ENCODE results near the gene NAP1L5.

The NAP1L5 gene

GRCh38 chr4:88722276-88722780 is 24.7 kb upstream of the NAP1L5 start:
- DNase-seq (ENCODE audit: low read depth) = no peak

DNA sequence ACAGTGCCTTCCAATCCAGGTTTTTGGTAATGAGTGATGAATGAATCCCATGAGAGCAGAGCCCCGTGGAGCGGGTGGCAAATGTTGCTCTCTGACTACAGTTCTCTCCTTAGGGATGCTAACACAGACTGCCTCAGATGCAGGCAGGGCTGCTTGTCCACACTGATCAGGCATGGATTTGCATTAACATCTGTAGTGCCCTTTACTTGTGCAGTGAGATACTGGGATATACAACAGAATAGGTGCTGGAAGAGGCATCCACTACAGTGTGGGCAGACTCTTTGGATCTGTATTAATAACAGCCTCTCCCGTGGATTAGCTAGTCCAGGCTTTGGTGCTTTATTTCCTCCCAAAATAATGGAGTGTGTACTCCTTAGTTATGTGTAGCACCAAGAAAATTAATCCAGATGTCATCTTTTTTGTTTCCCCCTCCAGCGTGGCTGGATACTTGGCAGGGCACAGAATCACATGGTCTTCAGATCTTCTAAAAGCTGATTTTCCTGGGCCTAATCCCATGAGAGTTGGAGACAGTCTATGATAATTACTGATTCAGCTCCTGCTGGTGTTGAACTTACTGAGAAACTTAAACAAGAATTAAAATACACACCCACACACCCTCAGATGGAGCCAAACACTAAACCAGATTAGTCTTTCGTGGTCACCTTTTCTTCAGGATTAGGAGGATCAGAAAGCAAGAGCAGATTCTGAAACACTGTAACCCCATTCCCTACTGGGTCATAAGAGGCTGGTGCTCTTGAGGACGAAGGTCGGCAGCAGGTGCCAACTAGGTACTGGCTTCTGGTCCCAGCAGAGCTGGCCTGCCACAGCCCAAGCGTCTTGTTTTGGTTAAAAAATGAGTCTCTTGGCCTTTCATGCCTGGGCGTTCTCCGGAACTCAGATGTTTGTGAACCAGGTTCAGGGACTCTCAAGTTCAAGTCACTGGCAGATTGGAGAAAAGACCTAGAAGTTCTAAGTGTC is 23.1 kb upstream of the NAP1L5 start:
- no peak for DNase-seq (ENCODE audit: low read depth)

GRCh38 chr4:88719381-88719780 is 21.8 kb upstream of the NAP1L5 start:
- DNase-seq (ENCODE audit: low read depth) = no peak

GRCh38 chr4:88718098-88718497 is 20.5 kb upstream of the NAP1L5 start:
- no peak for DNase-seq (ENCODE audit: low read depth)

DNA sequence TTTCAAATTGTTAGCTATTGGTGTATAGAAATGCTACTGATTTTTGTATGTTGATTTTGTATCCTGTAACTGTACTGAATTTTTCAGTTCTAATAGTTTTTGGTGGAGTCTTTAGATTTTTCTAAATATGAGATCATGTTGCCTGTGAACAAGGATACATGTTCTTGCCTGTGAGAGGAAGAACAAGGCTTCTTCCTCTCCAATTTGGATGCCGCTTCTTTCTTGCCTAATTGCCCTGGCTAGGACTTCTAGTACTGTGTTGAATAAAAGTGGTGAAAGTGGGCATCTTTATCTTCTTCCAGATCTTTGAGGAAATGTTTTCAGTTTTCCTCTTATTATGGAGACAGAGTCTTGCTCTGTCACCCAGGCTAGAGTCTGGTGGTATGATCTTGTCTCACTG is 16.2 kb upstream of the NAP1L5 start:
- DNase-seq (ENCODE audit: low read depth) = no peak

DNA sequence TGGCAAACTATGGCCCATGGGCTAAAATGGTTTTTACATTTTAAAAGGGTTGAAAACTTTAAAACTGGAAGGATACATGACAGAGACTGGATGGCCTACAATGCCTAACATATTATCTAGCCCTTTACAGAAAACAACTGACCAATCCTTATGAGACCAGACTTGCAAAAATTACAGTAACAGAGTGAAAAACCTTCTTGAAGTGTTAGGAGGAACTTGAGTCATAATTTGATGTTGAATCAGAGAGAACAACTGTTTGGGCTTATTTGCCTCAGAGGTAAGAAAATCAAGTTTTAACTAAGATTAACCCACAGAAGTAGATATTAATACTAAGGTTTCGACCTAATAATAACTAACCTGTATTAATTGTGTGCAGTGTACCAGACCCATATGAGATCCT is 12.4 kb upstream of the NAP1L5 start:
- no peak for DNase-seq (ENCODE audit: low read depth)

- DNase-seq (ENCODE audit: low read depth) = no peak
Measured at GRCh38 chr4:88706574-88706973, 8.9 kb upstream of the NAP1L5 start.

- no peak for DNase-seq (ENCODE audit: low read depth)
Measured at GRCh38 chr4:88705805-88706492, 8.3 kb upstream of the NAP1L5 start.

- no peak for DNase-seq (ENCODE audit: low read depth)
Measured at GRCh38 chr4:88705223-88705622, 7.6 kb upstream of the NAP1L5 start.

DNA sequence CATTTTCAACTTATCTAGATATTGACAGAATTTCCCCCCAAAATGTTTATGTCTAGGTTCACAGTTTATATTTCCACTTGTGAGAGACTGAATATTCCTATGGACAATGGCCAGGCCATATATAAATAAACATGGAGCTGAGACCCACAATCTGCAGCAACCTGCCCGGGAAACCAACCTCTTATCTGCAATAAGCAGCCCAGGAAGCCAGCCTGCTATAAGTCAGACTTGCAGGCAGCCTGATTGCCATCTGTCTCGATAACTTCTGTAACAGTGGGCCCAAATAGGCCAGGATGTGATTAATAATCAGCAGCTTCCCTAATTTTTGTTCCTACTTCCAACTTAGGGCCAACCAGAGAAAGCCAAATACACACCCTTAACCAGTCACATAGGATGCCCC is 5.2 kb upstream of the NAP1L5 start:
- no peak for DNase-seq (ENCODE audit: low read depth)

GRCh38 chr4:88698519-88698918 is 890 bp upstream of the NAP1L5 start:
- no peak for DNase-seq (ENCODE audit: low read depth)

DNA sequence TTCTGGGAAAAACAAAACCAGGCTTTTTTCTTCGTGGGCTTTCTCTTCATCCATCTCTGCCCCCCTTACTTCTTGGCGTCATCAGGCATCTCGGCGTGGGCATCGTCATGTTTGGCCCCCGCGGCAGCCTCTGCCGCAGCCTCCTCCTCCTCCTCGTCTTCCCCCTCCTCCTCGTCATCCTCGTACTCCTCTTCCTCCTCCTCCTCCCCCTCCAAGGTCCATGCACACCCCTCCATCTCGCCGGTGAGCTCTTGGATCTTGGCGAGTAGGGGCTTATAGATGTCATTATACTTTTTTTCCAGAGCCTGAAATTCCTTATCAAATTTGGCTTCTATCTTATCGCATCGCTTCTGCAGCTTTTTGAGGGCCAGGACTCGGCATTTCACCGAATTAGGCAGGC is 488 bp downstream of the NAP1L5 start:
- no peak for DNase-seq (ENCODE audit: low read depth)

DNA sequence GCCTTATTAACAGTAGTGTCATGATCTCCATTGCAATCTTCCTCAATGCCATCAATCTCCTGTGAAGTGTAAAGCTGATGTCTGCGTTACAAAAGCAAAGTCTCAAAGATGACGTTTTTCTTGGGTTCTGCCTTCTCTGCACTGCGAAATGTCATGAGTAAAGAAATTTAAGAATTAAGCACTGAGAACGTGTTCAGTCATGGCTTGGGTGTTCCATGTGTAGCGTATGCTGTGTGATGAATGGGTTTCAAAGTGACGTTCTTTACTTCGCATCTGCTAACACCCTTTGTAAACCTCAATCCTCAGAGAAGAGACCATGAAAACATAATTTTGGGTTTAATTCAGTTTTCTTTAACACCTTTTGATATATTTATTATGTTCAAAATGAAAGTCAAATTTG is 999 bp downstream of the NAP1L5 start:
- no peak for DNase-seq (ENCODE audit: low read depth)

DNA sequence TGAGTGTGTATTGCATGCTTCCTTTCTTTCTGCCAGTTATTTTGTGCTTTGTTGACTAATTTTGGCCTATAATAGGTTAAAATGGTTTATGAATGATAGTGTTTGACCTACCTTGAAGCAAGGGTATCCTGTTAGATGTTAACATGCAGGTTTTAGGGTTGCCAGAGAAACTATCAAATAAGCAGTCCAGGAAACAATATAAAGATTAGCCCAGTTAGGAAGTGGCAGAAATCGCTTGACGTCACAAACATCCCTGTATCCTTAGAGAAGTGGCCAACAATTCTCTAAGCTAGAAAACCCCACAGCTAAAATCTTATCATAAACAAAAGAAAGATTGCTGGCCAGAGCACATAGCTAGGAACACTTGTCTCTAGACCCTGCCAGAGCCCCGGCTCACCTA is 3.8 kb downstream of the NAP1L5 start:
- no peak for DNase-seq (ENCODE audit: low read depth)

DNA sequence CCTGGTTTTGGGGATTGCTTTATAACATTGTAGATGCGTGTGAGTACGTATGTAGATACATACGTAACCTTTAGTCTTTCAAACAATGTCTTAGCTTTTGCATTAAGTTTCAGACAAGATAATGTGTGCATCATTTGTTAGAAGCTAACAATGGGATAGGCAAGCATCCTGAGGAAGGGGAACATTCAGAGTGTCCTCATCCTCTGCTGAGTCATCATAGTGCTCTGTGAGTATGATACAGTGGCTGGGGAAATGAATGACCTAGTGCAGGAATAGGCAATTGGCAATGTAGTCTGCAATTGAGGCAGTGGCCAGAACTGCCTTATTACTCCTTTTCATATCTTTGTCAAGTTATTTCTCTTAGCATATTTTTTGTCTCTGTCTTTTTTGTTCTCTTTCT is 7.3 kb downstream of the NAP1L5 start:
- no peak for DNase-seq (ENCODE audit: low read depth)

DNA sequence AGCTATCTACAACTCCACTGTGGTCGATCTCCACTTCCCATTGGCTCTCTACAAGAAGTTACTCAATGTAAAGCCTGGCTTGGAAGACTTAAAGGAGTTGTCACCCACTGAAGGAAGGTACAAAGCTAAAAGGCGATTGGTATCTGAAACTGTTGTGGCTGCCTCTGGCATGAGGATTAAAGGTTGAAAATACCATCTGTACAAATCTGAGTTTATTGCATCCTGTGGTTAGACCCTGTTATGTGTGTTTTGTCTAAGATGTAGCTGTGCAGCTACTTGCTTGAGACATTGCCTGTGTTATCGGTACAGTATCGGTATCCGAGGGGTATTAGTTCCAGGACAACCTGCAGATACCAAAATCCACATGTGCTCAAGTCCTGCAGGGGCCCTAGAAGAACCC is 16.4 kb downstream of the NAP1L5 start:
- DNase-seq (ENCODE audit: low read depth) = no peak

- no peak for DNase-seq (ENCODE audit: low read depth)
Measured at GRCh38 chr4:88675543-88675942, 22.1 kb downstream of the NAP1L5 start.

GRCh38 chr4:88674979-88675378 is 22.6 kb downstream of the NAP1L5 start:
- no peak for DNase-seq (ENCODE audit: low read depth)

- no peak for DNase-seq (ENCODE audit: low read depth)
Measured at GRCh38 chr4:88674565-88674964, 23.1 kb downstream of the NAP1L5 start.

DNA sequence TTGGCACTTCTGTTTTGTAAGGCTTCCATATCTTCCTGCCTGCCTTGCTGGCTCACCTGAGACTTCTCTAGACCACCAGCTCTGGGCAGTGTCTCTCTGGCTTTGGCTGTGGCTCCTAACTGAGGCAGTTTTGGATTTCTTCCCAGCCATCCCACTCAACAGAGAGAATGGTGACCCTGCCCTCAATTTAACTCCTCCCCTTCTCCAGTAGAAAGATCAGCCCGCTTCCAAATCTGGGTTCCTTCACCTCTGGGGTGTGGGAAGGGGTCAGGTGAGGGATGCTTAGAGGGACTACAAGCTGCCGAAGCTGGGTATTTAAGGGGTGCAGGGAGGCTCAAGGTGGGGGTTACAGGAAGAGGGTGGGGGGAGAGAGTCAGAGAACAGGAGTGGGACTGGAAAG is 23.7 kb downstream of the NAP1L5 start:
- DNase-seq (ENCODE audit: low read depth) = no peak

GRCh38 chr4:88672987-88673386 is 24.6 kb downstream of the NAP1L5 start:
- DNase-seq (ENCODE audit: low read depth) = no peak

- no peak for DNase-seq (ENCODE audit: low read depth)
Measured at GRCh38 chr4:88661739-88662138, 35.9 kb downstream of the NAP1L5 start.

Data from activated T-helper 9 cell treated with anti-CD3 and anti-CD28 coated beads, Interleukin-2, amount 50 U/mL, for 16 hours (primary cell).